GM12865 (cell line): ENCODE results near the gene FAM107B.
A peak's percentile ranks its signal among the peaks of the same experiment; 100 is the strongest.

Experiments used
- DNase-seq: peaks from one replicate; pipeline ENCODE4 v3.0.0; 2010; ENCODE audit warnings: low read depth
- H3K4me3 ChIP-seq: 2 replicates; pipeline ENCODE4 v1.5.1; 2011; ENCODE audit warnings: mild to moderate bottlenecking, low read depth, low read length, control low read depth
- TF ChIP-seq, protein P1 (sequence below): IDR thresholded peaks from 2 replicates; pipeline ENCODE4 v1.5.1; 2011; ENCODE audit warnings: low read length, control low read depth, low read depth, inconsistent platforms; ENCODE audit not compliant: insufficient read depth; ENCODE audit errors: missing control alignments

FAM107B gene

DNA sequence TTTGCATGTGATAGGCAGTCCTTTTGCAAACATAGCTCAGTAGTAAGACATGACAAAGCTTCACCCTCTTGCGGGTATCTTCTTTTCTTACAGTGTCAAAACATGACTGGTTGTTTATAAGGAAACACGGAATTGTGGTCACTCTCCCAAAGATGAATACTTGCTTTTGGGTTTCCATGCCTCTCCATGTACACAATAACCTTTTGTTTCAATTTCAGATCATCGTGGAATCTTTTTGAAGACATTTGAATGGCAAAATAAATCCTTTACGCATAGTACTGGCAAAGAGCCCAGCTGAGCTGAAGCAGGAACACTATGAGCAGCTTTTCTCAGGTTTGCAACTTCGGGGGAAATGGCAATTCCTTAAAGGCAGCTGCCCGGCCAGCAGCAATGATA is 287.2 kb downstream of the FAM107B start:
- TF ChIP-seq, protein P1, sequence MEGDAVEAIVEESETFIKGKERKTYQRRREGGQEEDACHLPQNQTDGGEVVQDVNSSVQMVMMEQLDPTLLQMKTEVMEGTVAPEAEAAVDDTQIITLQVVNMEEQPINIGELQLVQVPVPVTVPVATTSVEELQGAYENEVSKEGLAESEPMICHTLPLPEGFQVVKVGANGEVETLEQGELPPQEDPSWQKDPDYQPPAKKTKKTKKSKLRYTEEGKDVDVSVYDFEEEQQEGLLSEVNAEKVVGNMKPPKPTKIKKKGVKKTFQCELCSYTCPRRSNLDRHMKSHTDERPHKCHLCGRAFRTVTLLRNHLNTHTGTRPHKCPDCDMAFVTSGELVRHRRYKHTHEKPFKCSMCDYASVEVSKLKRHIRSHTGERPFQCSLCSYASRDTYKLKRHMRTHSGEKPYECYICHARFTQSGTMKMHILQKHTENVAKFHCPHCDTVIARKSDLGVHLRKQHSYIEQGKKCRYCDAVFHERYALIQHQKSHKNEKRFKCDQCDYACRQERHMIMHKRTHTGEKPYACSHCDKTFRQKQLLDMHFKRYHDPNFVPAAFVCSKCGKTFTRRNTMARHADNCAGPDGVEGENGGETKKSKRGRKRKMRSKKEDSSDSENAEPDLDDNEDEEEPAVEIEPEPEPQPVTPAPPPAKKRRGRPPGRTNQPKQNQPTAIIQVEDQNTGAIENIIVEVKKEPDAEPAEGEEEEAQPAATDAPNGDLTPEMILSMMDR = no peak
- DNase-seq = no peak
- no peak overlapping the region for H3K4me3 ChIP-seq

DNA sequence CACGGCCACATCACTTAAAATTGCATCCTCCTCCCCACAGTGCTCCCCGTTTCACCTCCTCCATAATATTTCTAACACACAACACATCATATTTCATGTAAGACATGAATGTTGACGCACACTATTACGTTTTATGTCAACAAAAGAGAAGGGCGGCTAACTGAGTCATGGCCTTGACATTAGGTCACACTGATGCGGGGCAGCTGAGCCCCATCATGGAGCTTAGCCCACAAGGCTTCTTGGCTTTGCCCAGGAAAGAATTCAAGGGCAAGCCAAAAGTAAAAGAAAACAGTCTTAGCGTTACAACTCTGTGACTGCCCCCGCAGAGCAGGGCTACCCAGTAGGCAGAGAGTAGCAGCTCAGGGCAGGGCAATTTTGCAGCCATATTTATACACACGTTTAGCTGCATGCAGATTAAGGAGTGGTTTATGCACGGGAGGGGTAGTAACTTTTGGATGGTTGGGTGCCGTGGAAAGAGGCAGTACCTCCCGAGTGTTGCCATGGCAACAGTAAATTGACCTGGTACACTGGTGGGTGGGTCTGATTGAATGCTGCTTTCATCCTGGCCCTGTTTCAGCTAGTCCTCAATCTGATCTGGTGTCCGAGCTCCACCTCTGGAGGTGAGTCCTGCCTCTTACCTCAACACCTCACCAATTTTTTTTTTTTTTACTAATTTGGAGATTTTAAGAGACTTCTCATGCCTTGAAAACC is 287.8 kb downstream of the FAM107B start:
- TF ChIP-seq, protein P1 = no peak
- no peak for DNase-seq

GRCh38 chr10:14485986-14486385 is 288.7 kb downstream of the FAM107B start:
- no peak for DNase-seq
- H3K4me3 ChIP-seq = no peak overlapping the region
- TF ChIP-seq, protein P1 = no peak

More for the DNA sequence above, 287.8 kb downstream of the FAM107B start:
- no peak overlapping the region for H3K4me3 ChIP-seq

GRCh38 chr10:14483417-14483816 is 291.3 kb downstream of the FAM107B start:
- DNase-seq = no peak
- no peak overlapping the region for H3K4me3 ChIP-seq
- TF ChIP-seq, protein P1 = no peak

- TF ChIP-seq, protein P1 = no peak
- H3K4me3 ChIP-seq = no peak overlapping the region
- DNase-seq = no peak
These were observed 292.9 kb downstream of the FAM107B start for GRCh38 chr10:14481752-14482151.

DNA sequence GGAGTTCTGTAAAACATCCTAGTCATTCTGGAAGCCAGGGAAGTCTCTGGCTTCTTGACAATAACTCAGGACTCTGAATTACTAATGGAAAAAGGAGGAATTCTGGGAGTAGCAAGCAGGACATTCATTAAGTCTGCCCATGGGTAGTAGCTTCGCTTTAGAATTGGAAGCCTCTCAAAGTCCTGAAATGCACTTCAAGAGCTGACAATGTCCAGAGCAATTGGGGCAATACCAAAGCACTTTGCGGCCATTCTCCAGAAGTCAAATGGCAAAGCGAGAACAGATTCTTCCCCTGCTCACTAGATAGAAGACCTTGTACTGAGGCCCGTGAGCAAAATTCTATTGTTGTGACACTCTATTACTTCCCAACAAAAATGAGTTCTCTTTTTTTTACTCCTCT is 293.7 kb downstream of the FAM107B start:
- TF ChIP-seq, protein P1 = no peak
- H3K4me3 ChIP-seq = no peak overlapping the region
- no peak for DNase-seq

DNA sequence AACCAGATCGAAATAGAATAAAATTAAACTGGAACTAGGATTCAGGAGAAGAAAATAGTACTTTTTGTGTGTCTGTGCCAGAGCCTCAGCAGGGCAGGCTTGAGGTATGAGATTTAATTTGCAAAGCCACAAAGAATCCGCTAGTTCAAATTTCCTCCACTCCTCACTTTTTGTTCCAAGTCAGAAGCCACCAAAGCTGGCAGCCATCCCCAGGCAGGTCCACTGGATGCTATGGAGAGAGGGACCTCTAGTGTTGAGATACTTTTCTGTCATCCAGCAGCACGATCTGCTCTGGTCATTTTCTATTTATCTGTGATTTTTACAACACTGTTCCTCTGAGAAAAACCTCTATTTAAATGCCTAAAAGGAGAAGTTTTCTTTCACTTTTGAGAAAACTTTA is 296.1 kb downstream of the FAM107B start:
- TF ChIP-seq, protein P1 = peak; percentile 43
- DNase-seq = peak; percentile 37
- no peak overlapping the region for H3K4me3 ChIP-seq
